Adrenal gland (tissue), 5 donors: ENCODE data around the gene GIMAP8.

Source experiments
- POLR2A ChIP-seq, 2 donors: fragments of 450-650 bp; IDR thresholded peaks; one replicate each; pipeline ENCODE4 v1.6.1; 2017; ENCODE audit warnings: antibody characterized with exemption in 2 of 2, mild to moderate bottlenecking in 2 of 2, moderate library complexity in 1 of 2
- TF ChIP-seq, protein P1 (sequence below), 6 experiments: fragments of 450-650 bp in 4 of 6; fragments of 200-600 bp in 2 of 6; sonication (generic) in 1 of 6; IDR thresholded peaks; 1 replicate in 5 of 6; 2 replicates in 1 of 6; pipeline versions ENCODE4 v1.5.1 to v1.8.0; 2016 to 2021; ENCODE audit warnings: antibody characterized with exemption in 6 of 6, mild to moderate bottlenecking in 2 of 6, moderate library complexity in 1 of 6
- donor health status: DM: no; HTN: no; CAD: no.

GRCh38 chr7:150443793-150444540, 6.5 kb upstream of the GIMAP8 start:
- no peak for TF ChIP-seq POLR2A (IDR thresholded peaks at IDR 0.05)
- TF ChIP-seq, protein P1, sequence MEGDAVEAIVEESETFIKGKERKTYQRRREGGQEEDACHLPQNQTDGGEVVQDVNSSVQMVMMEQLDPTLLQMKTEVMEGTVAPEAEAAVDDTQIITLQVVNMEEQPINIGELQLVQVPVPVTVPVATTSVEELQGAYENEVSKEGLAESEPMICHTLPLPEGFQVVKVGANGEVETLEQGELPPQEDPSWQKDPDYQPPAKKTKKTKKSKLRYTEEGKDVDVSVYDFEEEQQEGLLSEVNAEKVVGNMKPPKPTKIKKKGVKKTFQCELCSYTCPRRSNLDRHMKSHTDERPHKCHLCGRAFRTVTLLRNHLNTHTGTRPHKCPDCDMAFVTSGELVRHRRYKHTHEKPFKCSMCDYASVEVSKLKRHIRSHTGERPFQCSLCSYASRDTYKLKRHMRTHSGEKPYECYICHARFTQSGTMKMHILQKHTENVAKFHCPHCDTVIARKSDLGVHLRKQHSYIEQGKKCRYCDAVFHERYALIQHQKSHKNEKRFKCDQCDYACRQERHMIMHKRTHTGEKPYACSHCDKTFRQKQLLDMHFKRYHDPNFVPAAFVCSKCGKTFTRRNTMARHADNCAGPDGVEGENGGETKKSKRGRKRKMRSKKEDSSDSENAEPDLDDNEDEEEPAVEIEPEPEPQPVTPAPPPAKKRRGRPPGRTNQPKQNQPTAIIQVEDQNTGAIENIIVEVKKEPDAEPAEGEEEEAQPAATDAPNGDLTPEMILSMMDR (IDR thresholded peaks at IDR 0.05) = no peak
